Ectodermal cell (in vitro differentiated cells): ENCODE results near the gene MPV17. TPM values are rescaled to one million over a fixed set of nuclear protein-coding genes. Genes with fewer than 3 reads are reported as not detected.

Experiments used
- H3K27ac ChIP-seq: 2 replicates; pipeline ENCODE4 v1.7.0; 2013; ENCODE audit warnings: mild to moderate bottlenecking, low read depth, low read length; ENCODE audit not compliant: insufficient read depth, poor library complexity, severe bottlenecking
- H3K27me3 ChIP-seq: 2 replicates; pipeline ENCODE4 v1.7.0; 2013; ENCODE audit warnings: mild to moderate bottlenecking, low read length; ENCODE audit not compliant: insufficient read depth, control insufficient read depth, poor library complexity, severe bottlenecking
- H3K36me3 ChIP-seq: one replicate; pipeline ENCODE4 v1.7.0; 2013; ENCODE audit warnings: low read length; ENCODE audit not compliant: control insufficient read depth, insufficient read depth
- H3K4me1 ChIP-seq: one replicate; pipeline ENCODE4 v1.7.0; 2013; ENCODE audit warnings: low read length; ENCODE audit not compliant: control insufficient read depth, insufficient read depth
- H3K4me3 ChIP-seq: 2 replicates; pipeline ENCODE4 v1.7.0; 2013; ENCODE audit warnings: low read depth, low read length, control low read depth; ENCODE audit not compliant: insufficient read depth
- H3K9me3 ChIP-seq: 2 replicates; pipeline ENCODE4 v1.7.0; 2013; ENCODE audit warnings: mild to moderate bottlenecking, low read length, moderate library complexity; ENCODE audit not compliant: control insufficient read depth
- WGBS, 2 experiments: methylation state at CpG; one replicate each; pipeline ENCODE4 v1.1.7; 2013; ENCODE audit warnings: missing lambda C conversion rate in 2 of 2; 5-methylcytosine and 5-hydroxymethylcytosine counted together
- polyA plus RNA-seq, 4 experiments: library from polyadenylated mRNA; stranded (reverse); fragments of 50-300 nt; gene quantifications; one replicate each; pipeline ENCODE4 v1.2.3, GENCODE V29; 2013

Gene MPV17
- polyA plus RNA-seq (2013, experiment 1 of 4), result 70.7 TPM
- 74.9 TPM for polyA plus RNA-seq (2013, experiment 2 of 4)
- polyA plus RNA-seq (2013, experiment 3 of 4), result 81.0 TPM
- 83.5 TPM for polyA plus RNA-seq (2013, experiment 4 of 4)

- Histone ChIP-seq H3K4me3 (peak within 1 kb of the TSS; percentile 89), H3K4me1 (peaks cover 5% of the 10 kb centered on the region), H3K27me3 (no peaks in the 10 kb centered on the region), H3K36me3 (peaks cover 8% of the 10 kb centered on the region), H3K27ac (peak within 1 kb of the TSS; percentile 83), H3K9me3 (no peaks in the 10 kb centered on the region)
- WGBS, 2 experiments, result 2% methylated on average over 38 to 39 of the region's 39 CpGs
Observed at GRCh38 chr2:27322766-27323595, at the start of gene MPV17. TSS of gene MPV17 (minus strand) at chr2:27323097. CDS start at chr2:27322517, 580 bp downstream.

- Histone ChIP-seq H3K36me3 (peaks cover 48% of the 10 kb centered on the region), H3K4me3 (peak overlapping the region; percentile 88), H3K9me3 (no peaks in the 10 kb centered on the region), H3K27me3 (no peaks in the 10 kb centered on the region), H3K27ac (peak overlapping the region; percentile 53), H3K4me1 (peaks cover 14% of the 10 kb centered on the region)
- WGBS, 2 experiments, result 5 to 6% methylated on average over 46 of the region's 46 CpGs
Observed at GRCh38 chr2:27370816-27371620, 48.1 kb upstream of the MPV17 start.

DNA sequence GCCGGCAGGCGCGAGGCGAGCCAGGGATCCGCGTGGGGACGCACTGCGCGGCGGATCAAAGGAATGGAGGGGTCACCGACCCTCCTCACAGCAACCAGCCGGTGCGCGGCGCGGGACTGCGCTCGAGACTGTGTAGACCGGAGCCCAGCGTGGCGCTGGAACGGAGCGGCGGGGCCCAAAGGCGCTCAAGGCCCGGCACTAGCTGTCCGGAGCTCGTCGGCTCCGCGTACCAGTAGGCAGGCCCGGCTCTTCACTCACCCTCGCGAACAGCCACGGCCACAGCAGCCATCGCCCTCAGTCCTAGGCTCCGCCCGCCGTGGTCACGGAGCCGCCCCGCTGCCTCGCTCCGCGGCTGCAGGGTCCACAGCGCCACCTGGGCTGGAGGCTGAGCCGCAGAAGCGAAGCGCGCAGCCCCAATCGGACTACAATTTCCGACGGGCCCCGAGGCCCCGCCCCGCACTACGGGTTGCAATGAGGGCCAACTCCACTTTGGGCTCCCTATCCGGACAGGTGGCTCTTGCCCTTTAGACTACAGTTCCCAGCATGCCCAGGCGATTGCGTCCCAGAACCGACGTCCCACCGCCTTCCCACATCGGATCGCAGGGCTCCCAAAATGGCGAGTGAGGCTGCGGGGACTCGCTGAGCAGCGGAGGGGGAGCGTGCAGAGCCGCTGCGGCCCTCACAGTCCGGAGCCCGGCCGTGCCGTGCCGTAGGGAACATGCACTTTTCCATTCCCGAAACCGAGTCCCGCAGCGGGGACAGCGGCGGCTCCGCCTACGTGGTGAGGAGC, 47.3 kb upstream of the MPV17 start, which contains the start of the genes EIF2B4 and SNX17:
TSS of gene EIF2B4 (minus strand) at position 313 of the 790 bp plus-strand sequence. CDS start at position 289, 24 bp downstream.
TSS of gene SNX17 (plus strand) at position 591 of the 790 bp plus-strand sequence. CDS start at position 719, 128 bp downstream.
- H3K27me3 ChIP-seq, result no peaks in the 10 kb centered on the region
- WGBS, 2 experiments, result 0% methylated on average over 85 of the region's 85 CpGs
- peaks cover 46% of the 10 kb centered on the region for H3K36me3 ChIP-seq
- H3K27ac ChIP-seq, result peak within 1 kb of the TSS; percentile 69
- no peaks in the 10 kb centered on the region for H3K9me3 ChIP-seq
- H3K4me3 ChIP-seq, result peak within 1 kb of the TSS; percentile 88
- peaks cover 14% of the 10 kb centered on the region for H3K4me1 ChIP-seq

DNA sequence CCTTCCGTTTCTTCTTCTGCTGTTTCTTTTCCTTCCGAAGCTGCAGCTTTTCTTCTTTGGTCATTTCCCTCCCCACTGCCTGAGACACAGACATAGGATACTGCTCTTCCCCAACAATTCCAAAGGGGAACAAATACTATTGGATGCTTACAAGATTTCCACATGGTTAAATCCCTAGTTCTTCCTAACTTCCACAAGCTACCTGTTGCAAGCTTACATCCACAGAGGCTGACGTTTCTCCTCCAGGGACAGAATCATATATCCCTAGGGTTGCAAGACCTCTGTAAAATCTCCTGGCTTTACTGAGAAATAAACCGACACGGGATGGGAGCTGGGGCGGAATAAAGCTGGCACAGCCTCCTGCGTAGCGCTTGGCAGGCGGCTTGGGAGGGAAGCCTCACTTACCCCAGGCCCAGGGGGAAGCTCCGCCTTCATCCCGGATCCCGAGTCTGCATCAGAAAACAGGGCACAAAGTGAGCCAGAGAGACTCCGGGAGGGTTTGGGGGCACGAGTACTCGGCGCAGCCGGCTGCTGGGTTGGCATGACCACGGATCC, 46.7 kb upstream of the MPV17 start:
- peaks cover 42% of the 10 kb centered on the region for H3K36me3 ChIP-seq
- no peaks in the 10 kb centered on the region for H3K27me3 ChIP-seq
- H3K9me3 ChIP-seq, result no peaks in the 10 kb centered on the region
- peak overlapping the region; percentile 88 for H3K4me3 ChIP-seq
- 7% methylated on average over 18 of the region's 18 CpGs for WGBS, 2 experiments
- peaks cover 14% of the 10 kb centered on the region for H3K4me1 ChIP-seq
- peak overlapping the region; percentile 69 for H3K27ac ChIP-seq

DNA sequence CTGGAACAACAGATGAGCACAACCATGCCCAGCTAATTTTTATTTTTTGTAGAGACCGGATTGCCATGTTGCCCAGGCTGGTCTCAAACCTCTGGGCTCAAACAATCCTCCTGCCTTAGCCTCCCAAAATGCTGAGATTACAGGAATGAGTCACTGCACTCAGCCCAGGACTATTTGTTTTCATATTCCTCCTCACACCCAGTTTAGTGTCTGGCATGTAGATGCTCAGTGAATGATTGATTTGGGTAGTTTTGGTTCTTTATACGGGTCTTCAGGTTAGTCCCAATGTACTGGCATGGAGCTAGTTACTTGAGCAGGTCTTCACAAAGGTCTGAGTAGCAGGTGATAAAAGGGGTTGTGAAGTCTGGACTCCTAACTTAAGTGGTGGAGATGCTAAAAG, 41.0 kb upstream of the MPV17 start:
- Histone ChIP-seq H3K36me3 (peaks cover 31% of the 10 kb centered on the region), H3K27ac (no peak overlapping the region), H3K27me3 (no peaks in the 10 kb centered on the region), H3K4me1 (peaks cover 2% of the 10 kb centered on the region), H3K9me3 (no peaks in the 10 kb centered on the region), H3K4me3 (no peak overlapping the region)
- WGBS, 2 experiments, result 88 to 98% methylated on average over 2 of the region's 2 CpGs

- 90 to 93% methylated on average over 3 to 4 of the region's 4 CpGs for WGBS, 2 experiments
- H3K4me1 ChIP-seq, result no peaks in the 10 kb centered on the region
- H3K27me3 ChIP-seq, result no peaks in the 10 kb centered on the region
- no peak overlapping the region for H3K27ac ChIP-seq
- H3K9me3 ChIP-seq, result no peaks in the 10 kb centered on the region
- H3K36me3 ChIP-seq, result peaks cover 33% of the 10 kb centered on the region
- H3K4me3 ChIP-seq, result no peak overlapping the region
Observed at GRCh38 chr2:27362678-27363420, 40.0 kb upstream of the MPV17 start.

GRCh38 chr2:27356382-27357181, 33.7 kb upstream of the MPV17 start, which contains the start of gene GTF3C2:
TSS of gene GTF3C2 (minus strand) at chr2:27356764. CDS start at chr2:27343554, 13,210 bp downstream.
- Histone ChIP-seq H3K9me3 (no peaks in the 10 kb centered on the region), H3K27me3 (no peaks in the 10 kb centered on the region), H3K4me1 (peaks cover 4% of the 10 kb centered on the region), H3K36me3 (peaks cover 6% of the 10 kb centered on the region), H3K27ac (peak within 1 kb of the TSS; percentile 91), H3K4me3 (peak within 1 kb of the TSS; percentile 99)
- WGBS, 2 experiments, result 0% methylated on average over 67 of the region's 67 CpGs

GRCh38 chr2:27356056-27356381, 33.1 kb upstream of the MPV17 start:
- WGBS, 2 experiments, result 0% methylated on average over 12 of the region's 12 CpGs
- Histone ChIP-seq H3K4me1 (peaks cover 4% of the 10 kb centered on the region), H3K4me3 (peak overlapping the region; percentile 99)

More at GRCh38 chr2:27356056-27356381, 33.1 kb upstream of the MPV17 start:
- peak overlapping the region; percentile 91 for H3K27ac ChIP-seq
- H3K27me3 ChIP-seq, result no peaks in the 10 kb centered on the region
- H3K36me3 ChIP-seq, result peaks cover 6% of the 10 kb centered on the region
- H3K9me3 ChIP-seq, result no peaks in the 10 kb centered on the region
